ENCODE results near the gene LMX1B.
"Not testable (repeated sequence)": the region's sequence is repeated elsewhere in the genome, so short reads cannot be mapped to it uniquely, and the experiment has no call there.

The LMX1B gene

DNA sequence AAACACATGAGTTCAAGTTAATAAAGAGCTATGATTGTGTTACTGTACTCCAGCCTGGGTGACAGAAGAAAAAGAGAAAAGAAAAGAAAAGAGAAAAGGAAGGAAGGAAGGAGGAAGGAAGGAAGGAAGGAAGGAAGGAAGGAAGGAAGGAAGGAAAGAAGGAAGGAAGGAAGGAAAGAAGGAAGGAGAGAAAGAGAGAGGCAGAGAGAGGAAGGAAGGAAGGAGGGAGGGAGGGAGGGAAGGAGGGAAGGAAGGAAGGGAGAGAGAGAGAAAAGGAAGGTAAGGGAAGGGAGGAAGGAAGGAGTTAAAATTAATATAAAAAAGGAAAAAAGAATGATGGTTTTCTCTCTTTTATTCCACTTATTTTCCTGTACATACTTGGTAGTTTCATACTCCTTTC, 101.7 kb downstream of the LMX1B start:
- DNase-seq (ENCODE audit: low read depth) = no peak

DNA sequence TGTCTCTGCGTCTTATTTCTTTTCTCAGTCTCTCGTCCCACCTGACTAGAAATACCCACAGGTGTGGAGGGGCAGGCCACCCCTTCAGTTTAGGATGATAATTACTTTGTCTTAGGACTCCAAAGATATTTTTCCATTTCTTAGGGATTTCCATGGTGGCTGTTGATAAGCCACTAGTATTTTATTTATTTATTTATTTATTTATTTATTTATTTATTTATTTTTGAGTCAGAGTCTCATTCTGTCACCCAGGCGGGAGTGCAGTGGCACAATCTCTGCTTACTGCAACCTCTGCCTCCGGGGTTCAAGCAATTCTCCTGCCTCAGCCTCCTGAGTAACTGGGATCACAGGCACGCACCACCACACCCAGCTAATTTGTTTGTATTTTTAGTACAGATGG, 103.7 kb downstream of the LMX1B start:
- DNase-seq (ENCODE audit: low read depth) = not testable (repeated sequence)

DNA sequence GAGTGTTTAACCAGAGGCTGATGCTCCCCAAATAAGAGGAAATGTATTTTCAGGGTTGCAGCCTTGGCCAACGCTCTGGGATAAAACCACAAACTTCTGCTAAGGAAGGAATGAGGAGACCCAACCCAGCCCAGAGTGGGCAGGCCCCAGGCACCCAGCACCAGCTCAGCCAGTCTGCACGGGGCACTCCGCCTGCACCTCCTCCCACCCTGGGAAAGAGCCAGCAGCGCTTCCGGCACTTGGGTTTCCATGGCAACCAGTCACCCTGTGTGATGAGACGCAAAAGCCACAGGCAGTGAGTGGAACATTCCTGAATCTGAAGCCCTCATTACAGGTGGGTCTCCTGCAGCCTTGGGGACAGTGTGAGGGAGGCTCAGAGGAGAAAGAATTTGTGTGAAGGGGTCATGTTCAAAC, 105.9 kb downstream of the LMX1B start:
- peak; percentile 85 for DNase-seq (ENCODE audit: low read depth)

DNA sequence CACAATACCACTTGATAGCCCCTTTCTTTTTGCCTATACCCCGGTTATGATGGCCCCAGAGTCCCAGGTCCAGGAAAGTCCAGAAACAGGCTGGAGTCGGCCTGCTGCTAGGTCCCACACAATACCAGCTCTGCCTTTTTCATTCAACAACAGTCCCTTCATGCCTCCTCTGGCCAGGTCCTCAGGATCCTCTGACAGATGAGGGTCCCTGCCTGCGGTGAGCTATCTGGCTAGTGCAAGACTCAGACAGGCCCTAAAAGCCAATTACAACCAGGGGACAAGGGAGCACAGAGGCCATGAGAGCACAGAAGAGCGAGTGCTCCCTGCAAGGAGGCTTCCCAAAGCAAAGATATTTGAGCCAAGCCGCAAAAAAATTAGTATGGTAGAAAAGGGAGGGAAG, 106.3 kb downstream of the LMX1B start:
- DNase-seq (ENCODE audit: low read depth) = no peak

DNA sequence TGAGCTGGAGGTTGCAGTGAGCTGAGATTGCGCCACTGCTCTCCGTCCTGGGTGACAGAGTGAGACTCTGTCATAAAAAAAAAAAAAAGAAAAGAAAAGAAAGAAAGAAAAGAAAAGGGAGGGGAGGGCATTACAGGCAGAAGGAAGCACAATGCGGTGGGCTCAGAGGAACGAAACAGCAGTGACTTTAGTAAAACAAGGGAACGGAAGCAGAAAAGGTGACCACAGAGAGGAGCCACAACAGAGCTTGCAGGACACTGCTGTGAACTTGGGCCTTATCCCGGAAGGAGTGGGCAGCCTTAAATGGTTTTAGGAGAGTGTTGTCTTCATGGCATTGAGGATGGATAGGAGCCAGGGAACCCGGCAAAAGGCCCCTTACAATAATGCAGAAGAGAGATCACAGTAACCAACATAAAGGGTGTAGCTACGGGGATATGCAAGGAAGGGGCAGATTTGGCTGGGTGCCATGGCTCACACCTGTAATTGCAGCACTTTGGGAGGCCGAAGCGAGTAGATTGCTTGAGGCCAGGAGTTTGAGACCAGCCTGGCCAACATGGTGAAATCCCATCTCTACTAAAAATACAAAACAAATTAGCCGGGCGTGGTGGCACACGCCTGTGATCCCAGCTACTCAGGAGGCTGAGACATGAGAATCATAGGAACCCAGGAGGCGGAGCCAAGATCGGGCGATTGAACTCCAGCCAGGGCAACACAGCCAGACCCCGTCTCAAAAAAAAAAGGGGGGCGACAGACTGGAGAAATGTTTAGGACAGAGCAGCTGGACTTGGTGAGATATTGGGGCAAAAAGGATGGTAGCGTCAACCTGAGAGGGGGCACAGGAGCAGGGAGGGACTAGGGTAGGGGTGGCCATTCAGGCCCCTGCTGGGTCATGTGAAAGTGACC, 107.2 kb downstream of the LMX1B start:
- no peak for DNase-seq (ENCODE audit: low read depth)

DNA sequence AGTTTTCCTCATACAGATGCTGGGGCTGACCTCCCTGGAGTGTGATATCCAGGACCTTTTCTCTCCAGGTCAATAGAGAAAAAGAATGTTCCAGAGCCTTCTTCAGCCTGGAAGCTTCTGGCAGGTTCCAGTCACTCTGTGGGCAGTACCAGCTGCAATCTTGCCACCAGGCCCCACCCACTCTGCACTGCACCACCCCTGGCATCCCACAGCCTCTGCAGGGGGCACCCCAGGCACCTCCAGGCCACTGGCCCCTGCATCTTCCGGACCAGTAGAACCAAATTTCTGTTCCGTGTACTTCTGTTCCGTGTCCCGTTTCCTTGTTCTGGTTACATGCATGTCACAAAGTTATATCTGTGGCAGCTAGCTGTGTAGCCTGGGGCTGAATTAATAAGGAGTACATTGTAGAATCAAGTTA, 107.8 kb downstream of the LMX1B start:
- no peak for DNase-seq (ENCODE audit: low read depth)

DNA sequence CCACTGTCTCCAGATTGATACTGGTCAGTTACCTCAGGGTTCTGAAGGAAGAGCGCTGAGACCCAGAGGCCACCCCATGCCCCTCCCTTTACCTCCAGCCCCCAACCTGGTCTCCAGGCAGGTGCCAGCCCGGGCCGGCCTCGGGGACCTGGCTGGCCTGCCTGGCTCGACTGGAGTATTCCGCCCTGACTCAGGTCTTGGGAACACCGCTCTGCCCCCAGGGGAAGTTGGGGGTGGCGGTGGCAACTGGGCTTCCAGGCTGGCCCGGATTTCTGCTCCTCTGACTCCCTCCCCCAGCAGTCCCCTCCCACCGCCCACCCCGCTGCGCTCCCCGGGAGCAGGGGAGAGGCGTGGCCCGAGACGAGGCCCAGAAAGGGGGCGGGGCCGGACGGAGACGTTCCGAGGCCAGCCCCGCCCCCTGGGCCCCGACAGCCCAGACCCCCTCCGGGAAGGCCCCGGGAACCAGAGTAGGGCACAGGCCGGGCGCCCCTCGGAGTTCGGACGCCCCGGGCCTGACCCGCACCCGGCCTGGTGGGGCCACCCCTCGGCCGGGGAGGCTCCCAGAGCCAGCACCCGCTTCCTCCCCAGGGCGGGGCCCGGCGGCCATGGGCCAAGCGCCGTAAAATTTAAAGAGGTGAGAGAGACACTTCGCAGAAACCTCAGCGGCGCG, 108.7 kb downstream of the LMX1B start:
- DNase-seq (ENCODE audit: low read depth) = peak; percentile 94

DNA sequence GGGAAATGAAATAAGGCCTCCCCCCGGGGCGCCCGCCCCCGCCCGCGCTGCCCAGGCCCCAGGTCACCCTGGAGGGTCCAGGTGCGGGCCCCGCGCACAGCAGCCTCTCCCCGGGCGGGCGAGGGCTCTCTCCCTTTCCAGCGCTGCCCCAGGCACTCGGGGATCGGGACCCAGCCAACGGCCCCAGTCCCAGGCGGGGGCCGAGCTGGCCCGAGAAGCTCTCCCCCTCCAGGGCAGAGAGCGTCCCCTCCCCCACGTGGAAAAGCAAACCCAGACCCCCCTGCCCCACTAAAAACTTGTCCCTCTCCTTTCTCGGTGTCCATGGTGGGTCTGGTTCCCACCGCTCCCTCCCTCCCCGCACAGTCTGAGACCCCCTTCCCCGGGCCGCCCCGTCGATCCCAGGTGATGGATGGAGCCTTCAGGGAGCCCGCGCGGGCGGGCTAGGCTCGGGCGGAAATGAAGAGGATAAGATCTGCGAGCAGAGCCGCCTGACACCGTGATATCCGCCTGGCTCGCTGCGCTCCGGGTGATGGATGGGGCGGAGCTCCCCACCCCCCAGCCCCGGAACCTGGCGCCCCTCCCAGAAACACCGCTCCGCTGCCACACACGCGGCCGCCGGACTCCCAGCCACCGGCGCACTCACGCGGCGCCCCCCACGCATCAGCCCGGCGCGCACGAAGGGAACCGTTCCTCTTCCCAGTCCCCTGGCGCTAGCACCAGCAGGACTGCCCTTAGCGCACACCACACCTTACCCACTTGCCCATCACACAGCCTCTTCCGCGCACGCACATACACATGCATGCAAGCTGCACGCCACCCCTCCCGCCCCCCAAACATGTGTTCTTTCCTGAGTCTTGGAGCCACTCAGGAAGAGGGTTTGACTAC, 109.4 kb downstream of the LMX1B start:
- DNase-seq (ENCODE audit: low read depth) = peak; percentile 63

DNA sequence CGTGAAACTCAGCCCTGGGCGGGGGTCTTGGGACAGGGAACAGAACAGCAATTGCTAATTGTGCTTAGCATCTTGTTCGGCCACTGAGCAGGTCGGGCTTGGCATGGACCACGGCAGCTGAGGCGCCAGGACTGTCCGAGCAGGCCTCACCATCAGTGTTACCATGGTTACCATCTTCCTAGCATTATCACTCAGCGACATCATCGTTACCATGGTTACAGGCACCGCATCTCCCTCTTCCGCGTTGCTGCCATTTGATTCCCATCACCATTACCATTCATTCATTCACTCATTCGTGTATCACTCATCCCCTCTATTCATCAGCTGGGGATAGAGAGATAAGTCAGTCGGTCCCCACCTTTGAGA, 110.1 kb downstream of the LMX1B start:
- no peak for DNase-seq (ENCODE audit: low read depth)

DNA sequence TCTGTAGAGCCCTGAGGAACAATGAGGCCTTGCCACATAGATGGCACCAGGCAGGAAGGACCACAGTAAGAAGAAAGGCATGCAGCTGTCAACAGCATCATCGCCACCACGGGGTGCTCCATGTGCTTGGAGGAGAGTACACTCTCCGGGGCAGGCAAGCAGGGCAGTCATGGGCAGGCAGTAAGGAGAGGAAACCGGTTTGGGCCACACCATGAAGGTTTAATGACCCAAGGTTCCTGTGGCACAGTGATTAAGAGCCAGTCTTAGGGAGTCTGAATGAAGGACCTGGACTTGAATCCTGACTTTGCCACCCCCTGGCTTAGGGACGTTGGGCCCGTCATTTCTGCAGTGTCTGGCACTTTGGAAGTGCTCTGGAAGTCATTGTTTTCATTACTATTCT, 110.5 kb downstream of the LMX1B start:
- no peak for DNase-seq (ENCODE audit: low read depth)

DNA sequence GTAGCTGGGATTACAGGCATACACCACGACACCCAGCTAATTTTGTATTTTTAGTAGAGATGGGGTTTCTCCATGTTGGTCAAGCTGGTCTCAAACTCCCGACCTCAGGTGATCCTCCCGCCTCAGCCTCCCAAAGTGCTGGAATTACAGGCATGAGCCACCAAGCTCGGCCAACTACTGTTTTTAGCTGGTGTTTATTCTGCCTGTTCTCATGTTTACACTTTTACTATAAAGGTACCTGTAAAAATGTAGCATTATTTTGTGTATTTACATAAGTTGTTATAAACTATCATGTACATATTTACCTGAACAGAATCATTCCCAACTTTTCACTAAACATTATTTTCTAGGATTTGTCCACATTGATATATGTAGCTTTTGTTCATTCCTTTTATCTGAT, 111.8 kb downstream of the LMX1B start:
- DNase-seq (ENCODE audit: low read depth) = not testable (repeated sequence)

DNA sequence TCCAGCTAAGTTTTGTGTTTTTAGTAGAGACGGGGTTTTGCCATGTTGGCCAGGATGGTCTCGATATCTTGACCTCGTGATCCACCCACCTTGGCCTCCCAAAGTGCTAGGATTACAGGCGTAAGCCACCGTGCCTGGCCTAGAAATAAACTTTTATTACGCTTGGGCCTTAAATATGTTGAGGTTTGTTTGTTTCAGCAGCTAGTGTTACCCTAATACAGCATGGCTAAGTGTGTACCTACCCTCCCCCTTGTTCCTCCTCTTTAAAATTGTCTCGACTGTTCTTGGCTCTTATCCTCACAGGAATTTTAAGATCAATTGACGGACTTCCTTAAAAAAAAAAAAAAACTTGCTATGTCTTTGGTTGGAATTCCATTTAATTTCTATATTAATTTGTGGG, 114.5 kb downstream of the LMX1B start:
- not testable (repeated sequence) for DNase-seq (ENCODE audit: low read depth)

DNA sequence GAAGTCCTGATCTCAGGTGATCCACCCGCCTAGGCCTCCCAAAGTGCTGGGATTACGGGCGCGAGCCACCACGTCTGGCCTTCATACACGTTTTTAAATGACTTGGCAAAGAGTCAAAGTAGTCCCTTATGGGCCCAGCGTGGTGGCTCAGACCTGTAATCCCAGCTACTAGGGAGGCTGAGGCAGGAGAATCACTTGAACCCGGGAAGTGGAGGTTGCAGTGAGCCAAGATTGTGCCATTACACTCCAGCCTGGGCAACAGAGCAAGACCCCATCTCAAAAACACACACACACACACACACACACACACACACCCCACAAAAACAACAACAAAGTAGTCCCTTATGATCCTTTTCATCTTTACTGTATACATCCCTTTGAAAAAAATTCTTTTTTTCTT, 116.9 kb downstream of the LMX1B start:
- not testable (repeated sequence) for DNase-seq (ENCODE audit: low read depth)

DNA sequence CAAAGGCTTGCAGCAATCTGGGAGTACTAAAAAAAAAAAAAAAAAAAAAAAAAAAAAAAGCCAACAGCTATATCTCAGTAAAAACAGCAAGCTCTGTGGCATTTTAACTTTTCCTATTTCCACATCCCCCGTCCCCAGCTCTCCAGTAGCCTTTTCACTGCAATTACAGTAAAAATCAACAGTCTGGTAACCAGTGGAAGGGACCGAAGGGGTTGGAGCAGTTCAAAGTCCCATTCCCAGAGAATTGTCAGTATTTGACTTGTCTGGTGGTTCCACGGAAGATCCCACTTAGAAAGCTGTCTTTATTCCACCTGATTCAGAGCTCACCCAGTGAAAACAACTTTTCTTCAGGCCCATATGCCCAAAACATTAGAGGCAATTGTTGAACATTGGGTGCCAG, 119.3 kb downstream of the LMX1B start:
- no peak for DNase-seq (ENCODE audit: low read depth)

DNA sequence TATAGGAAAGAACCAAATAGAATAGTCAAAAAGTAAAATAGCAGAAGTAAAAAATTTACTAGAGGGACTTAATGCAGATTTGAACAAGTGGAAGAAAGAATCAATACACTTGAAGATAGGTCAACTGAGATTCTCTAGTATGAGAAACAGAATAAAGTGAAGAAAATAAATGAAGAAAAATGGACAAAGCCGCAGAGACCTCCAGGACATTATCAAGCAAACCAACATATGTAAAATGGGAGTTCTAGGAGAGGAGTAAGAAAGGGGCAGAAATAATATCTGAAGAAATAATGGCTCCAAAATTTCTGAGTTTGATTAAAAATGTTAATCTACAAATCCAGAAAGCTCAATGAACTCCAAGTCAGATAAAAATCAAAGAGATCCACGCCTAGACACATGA, 121.1 kb downstream of the LMX1B start:
- no peak for DNase-seq (ENCODE audit: low read depth)

DNA sequence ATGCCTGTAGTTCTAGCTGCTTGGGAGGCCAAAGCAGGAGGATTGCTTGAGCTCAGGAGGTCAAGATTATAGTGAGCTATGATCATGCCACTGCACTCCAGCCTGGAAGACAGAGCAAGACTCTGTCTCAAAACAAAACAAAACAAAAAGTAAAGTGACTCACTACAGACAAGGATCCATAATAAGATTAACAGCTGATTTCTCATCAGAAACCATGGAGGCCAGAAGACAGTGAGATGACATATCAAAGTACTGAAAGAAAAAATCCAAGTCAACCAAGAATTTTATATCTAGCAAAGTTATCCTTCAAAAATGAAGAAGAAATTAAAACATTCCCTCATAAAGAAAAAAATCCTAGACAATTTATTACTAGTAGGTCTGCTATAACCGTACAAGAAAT, 121.8 kb downstream of the LMX1B start:
- DNase-seq (ENCODE audit: low read depth) = no peak

DNA sequence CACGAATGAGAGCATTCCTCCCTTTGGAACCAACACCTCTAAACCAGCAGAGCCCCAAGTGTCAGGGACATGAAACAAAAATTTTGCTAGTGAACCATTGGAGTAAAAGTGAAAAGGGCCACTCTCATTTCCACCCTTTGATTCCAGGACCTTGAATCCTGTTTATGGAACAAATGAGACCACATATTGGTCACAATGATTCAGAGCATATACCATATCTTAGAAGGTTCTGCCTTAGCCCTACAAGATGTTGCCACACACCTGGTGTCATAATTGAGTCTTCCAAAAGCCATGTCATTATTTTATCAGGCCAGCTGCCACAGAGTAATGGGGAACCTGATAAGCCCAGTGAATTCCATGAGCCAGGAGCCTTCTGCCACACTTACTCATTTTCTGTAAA, 124.8 kb downstream of the LMX1B start:
- DNase-seq (ENCODE audit: low read depth) = no peak

DNA sequence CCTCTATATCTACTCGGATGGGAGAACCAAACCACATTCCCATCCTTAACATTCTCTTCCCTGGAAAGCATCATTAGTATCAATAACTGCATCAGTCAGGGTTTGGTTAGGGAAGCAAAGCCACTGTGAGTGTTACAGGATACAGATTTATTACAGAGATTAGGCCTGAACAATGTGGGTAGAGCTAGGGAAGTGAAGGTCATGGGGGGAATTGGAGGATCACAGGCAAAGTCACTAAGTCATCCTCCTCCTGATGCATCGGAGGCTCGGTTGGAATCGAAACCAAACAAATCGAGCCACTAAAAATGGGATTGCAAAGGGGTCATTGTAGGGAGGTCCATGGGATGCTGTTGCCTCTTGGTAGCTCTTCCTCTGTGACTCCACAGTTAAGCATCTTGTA, 129.3 kb downstream of the LMX1B start:
- DNase-seq (ENCODE audit: low read depth) = no peak

DNA sequence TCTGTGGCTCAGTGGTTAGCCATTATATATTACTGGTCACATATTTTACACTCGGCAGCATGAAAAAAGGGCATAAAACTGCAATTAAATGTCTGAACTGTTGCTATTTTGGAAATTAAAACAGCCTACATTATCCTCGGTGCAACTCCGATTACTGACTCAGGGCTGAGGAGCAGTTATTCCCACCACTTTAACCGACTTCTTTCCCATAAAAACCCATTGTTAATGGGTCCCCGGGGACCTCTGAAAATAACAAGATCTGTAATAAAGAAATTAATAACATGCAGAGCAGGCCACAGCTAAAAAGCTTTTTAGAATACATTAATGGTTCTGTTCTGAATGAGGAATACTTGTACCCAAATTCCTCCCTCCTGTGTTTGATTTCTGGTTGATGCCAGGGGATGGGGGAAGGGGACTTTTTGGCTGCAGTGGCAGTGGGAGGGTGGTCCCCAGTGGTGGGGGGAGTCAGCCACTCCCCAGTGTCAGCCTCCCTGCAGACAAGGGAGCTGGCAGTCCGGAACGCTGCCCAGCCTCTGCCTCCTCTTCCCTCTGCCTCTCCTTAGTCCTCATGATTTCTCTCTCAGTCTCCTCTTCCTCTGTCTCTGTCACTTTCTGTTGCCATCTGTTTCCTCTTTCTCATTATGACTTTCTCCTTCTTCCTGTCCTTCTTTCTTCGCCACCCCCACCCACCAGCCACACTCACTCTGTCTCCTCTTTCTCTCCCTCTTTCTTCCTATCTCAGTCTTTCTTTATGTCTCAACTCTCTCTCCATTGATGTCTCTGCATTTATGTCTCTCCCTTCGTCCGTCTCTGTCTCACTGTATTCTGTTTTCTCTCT, 132.1 kb downstream of the LMX1B start:
- no peak for DNase-seq (ENCODE audit: low read depth)
